GM12878 (cell line): ENCODE measurements around the gene TESMIN. TPM values are rescaled to one million over a fixed set of nuclear protein-coding genes. Genes with fewer than 3 reads are reported as not detected.

ENCODE experiments used
- ATAC-seq: fragments of 200-7000 bp; cut with Tn5 transposase; 3 replicates; pipeline ENCODE4 v1.9.1; 2020; ENCODE audit warnings: mild to moderate bottlenecking, moderate library complexity
- BruUV-seq: library from RNA; stranded (reverse); fragments of 400-500 nt; replicated peaks from 2 replicates; lab custom pipeline; 2021; lab: Mats Ljungman, UMichigan
- CTCF ChIA-PET: fragments of 300-600 bp; sonication (Branson Sonifier 250); formaldehyde crosslinking; extraction: SDS; loops from one replicate; lab custom pipeline; 2021; ENCODE audit warnings: inconsistent platforms; lab: Yijun Ruan, JAX
- POLR2A ChIA-PET: fragments of 350-600 bp; formaldehyde crosslinking; extraction: SDS; loops from one replicate; lab custom pipeline; 2021; ENCODE audit warnings: inconsistent platforms; lab: Charles Lee
- RAD21 ChIA-PET: fragments of 300-600 bp; sonication (Branson Sonifier 250); formaldehyde crosslinking; loops from one replicate; lab custom pipeline; 2023; ENCODE audit warnings: antibody characterized with exemption; ENCODE audit not compliant: unreplicated experiment; lab: Charles Lee
- SMC1A ChIA-PET: fragments of 300-600 bp; sonication (Branson Sonifier 250); formaldehyde crosslinking; loops from one replicate; lab custom pipeline; 2023; ENCODE audit not compliant: unreplicated experiment, uncharacterized antibody; lab: Charles Lee
- DNase-seq: peaks from one replicate; pipeline ENCODE4 v3.0.0-alpha.2; 2011; ENCODE audit warnings: low read depth, low spot score
- FAIRE-seq: peaks from 3 replicates; lab custom pipeline; 2011; peaks lifted over from hg19 to GRCh38; lab: Jason Lieb, UNC
- H2AFZ ChIP-seq: 2 replicates; pipeline ENCODE4 v1.6.0; 2011; ENCODE audit warnings: low read depth, low read length, control low read depth; ENCODE audit not compliant: control insufficient read depth
- H3K27ac ChIP-seq: 2 replicates; pipeline ENCODE4 v1.5.1; 2011; ENCODE audit warnings: control low read depth; ENCODE audit not compliant: control insufficient read depth, insufficient read depth
- H3K27me3 ChIP-seq, 2 experiments: replicated peaks in 1 of 2; 2 replicates each; pipeline versions ENCODE4 v1.6.0 to v1.6.1; 2011; ENCODE audit warnings: low read length in 1 of 2; ENCODE audit not compliant: control insufficient read depth in 2 of 2, insufficient read depth in 2 of 2
- H3K36me3 ChIP-seq, 2 experiments: 2 replicates each; pipeline ENCODE4 v1.5.1; 2011; ENCODE audit warnings: low read length in 1 of 2; ENCODE audit not compliant: control insufficient read depth in 2 of 2, insufficient read depth in 2 of 2
- H3K4me1 ChIP-seq: 2 replicates; pipeline ENCODE4 v1.6.1; 2011; ENCODE audit warnings: mild to moderate bottlenecking, low read length, moderate library complexity, mixed read lengths; ENCODE audit not compliant: control insufficient read depth, insufficient read depth
- H3K4me2 ChIP-seq: 2 replicates; pipeline ENCODE4 v1.6.0; 2011; ENCODE audit warnings: control low read depth; ENCODE audit not compliant: control insufficient read depth, insufficient read depth
- H3K4me3 ChIP-seq: fragments of 200-600 bp; sonication (generic); 2 replicates; pipeline ENCODE4 v1.5.1; 2016
- H3K79me2 ChIP-seq: 2 replicates; pipeline ENCODE4 v1.6.0; 2011; ENCODE audit warnings: low read length; ENCODE audit not compliant: control insufficient read depth, insufficient read depth
- H3K9ac ChIP-seq: 2 replicates; pipeline ENCODE4 v1.8.0; 2011; ENCODE audit warnings: low read length, control low read depth, mixed read lengths; ENCODE audit not compliant: control insufficient read depth, insufficient read depth
- H3K9me3 ChIP-seq: replicated peaks from 3 replicates; pipeline ENCODE4 v1.5.1; 2011; ENCODE audit warnings: mild to moderate bottlenecking, low read length; ENCODE audit not compliant: control insufficient read depth, insufficient read depth
- H4K20me1 ChIP-seq: 2 replicates; pipeline ENCODE4 v1.6.0; 2011; ENCODE audit not compliant: control insufficient read depth, insufficient read depth
- BCL3 ChIP-seq: IDR thresholded peaks from 2 replicates; pipeline ENCODE4 v1.6.1; 2011; ENCODE audit warnings: borderline replicate concordance, low read depth, mild to moderate bottlenecking, moderate library complexity, low read length; ENCODE audit not compliant: insufficient read depth, poor library complexity, severe bottlenecking
- BMI1 ChIP-seq: fragments of 450-650 bp; IDR thresholded peaks from 2 replicates; pipeline ENCODE4 v1.6.1; 2016; ENCODE audit warnings: mild to moderate bottlenecking, moderate library complexity, borderline replicate concordance
- CREB1 ChIP-seq: IDR thresholded peaks from 2 replicates; pipeline ENCODE4 v1.6.1; 2012; ENCODE audit warnings: low read depth, mild to moderate bottlenecking, inconsistent platforms
- FOXK2 ChIP-seq: fragments of 450-650 bp; IDR thresholded peaks from 2 replicates; pipeline ENCODE4 v1.6.1; 2017; ENCODE audit warnings: mild to moderate bottlenecking, moderate library complexity
- FOXM1 ChIP-seq: IDR thresholded peaks from 2 replicates; pipeline ENCODE4 v1.6.1; 2012; ENCODE audit warnings: low read depth, mild to moderate bottlenecking, inconsistent platforms, low read length, moderate library complexity
- IRF4 ChIP-seq: IDR thresholded peaks from 2 replicates; pipeline ENCODE4 v1.6.1; 2011; ENCODE audit warnings: low read depth, low read length
- JUNB ChIP-seq: IDR thresholded peaks from 2 replicates; pipeline ENCODE4 v1.6.1; 2016; ENCODE audit warnings: antibody characterized with exemption, mild to moderate bottlenecking
- MTA2 ChIP-seq: fragments of 450-650 bp; IDR thresholded peaks from 2 replicates; pipeline ENCODE4 v1.6.1; 2016; ENCODE audit warnings: low read depth, mild to moderate bottlenecking, moderate library complexity
- RAD21 ChIP-seq: IDR thresholded peaks from 2 replicates; pipeline ENCODE4 v1.6.1; 2011; ENCODE audit warnings: mild to moderate bottlenecking, low read depth, low read length, moderate library complexity; ENCODE audit not compliant: insufficient read depth
- RFX5 ChIP-seq: IDR thresholded peaks from 2 replicates; pipeline ENCODE4 v1.6.1; 2011; ENCODE audit warnings: low read depth, low read length, improper control_type of control experiment
- TARDBP ChIP-seq: IDR thresholded peaks from 2 replicates; pipeline ENCODE4 v1.6.1; 2016; ENCODE audit warnings: borderline replicate concordance
- TCF12 ChIP-seq: IDR thresholded peaks from 2 replicates; pipeline ENCODE4 v1.6.1; 2011; ENCODE audit warnings: low read depth, mild to moderate bottlenecking, low read length
- ZNF217 ChIP-seq: fragments of 450-650 bp; IDR thresholded peaks from 2 replicates; pipeline ENCODE4 v1.6.1; 2017; ENCODE audit warnings: antibody characterized with exemption, mild to moderate bottlenecking
- WGBS: methylation state at CpG from one replicate; pipeline ENCODE4 v1.1.6; 2016; ENCODE audit warnings: low lambda C conversion rate; ENCODE audit not compliant: insufficient replicate concordance, insufficient coverage; ENCODE audit errors: missing lambda C conversion rate; 5-methylcytosine and 5-hydroxymethylcytosine counted together
- in situ Hi-C: fragments of 300-500 bp; cut with MboI; formaldehyde crosslinking; loops from 9 replicates; pipeline ENCODE4 v1.14.3; 2018; ENCODE audit warnings: mixed read lengths
- intact Hi-C: fragments of 100-400 bp; cut with micrococcal nuclease; formaldehyde crosslinking; loops from one replicate; pipeline ENCODE4 v1.14.2; 2022; ENCODE audit not compliant: unreplicated experiment
- polyA plus RNA-seq, 11 experiments: library from polyadenylated mRNA; depleted of rRNA in 4 of 11; unstranded in 6 of 11; stranded (reverse) in 5 of 11; fragments of >200 nt; fragmentation: Nextera tagmentation in 4 of 11; fragmentation: Illumina TruSeq in 1 of 11; extraction: Ambion mirVana in 4 of 11; extraction: Trizol in 1 of 11; gene quantifications; 1 replicate in 1 of 11; 2 replicates in 10 of 11; pipeline versions ENCODE4 v1.2.1 to v1.2.3, GENCODE V29; 2011 to 2016; ENCODE audit warnings: inconsistent platforms in 2 of 11, missing spikeins in 2 of 11, low read depth in 1 of 11
- total RNA-seq, 4 experiments: library from RNA; depleted of rRNA in 3 of 4; stranded (reverse); fragments of >200 nt in 3 of 4; fragmentation: Illumina TruSeq in 1 of 4; extraction: Trizol in 1 of 4; gene quantifications; 2 replicates each; pipeline versions ENCODE4 v1.2.1 to v1.2.3, GENCODE V29; 2013 to 2021
- TF ChIP-seq, protein P1 (sequence below): IDR thresholded peaks from 2 replicates; pipeline ENCODE4 v1.6.1; 2012; ENCODE audit warnings: improper control_type of control experiment, low read depth, low read length; ENCODE audit not compliant: insufficient replicate concordance
- TF ChIP-seq, protein P2 (sequence below): IDR thresholded peaks from 2 replicates; pipeline ENCODE4 v1.6.1; 2012; ENCODE audit warnings: low read depth, low read length, improper control_type of control experiment

The TESMIN gene
- total and polyA plus RNA-seq, 10 of the 15 experiments (the other 5 are each of a cell fraction or from before 2014, with no cell fraction given) = 0.31 to 3.4 (median 1.2) TPM; not detected in 1

DNA sequence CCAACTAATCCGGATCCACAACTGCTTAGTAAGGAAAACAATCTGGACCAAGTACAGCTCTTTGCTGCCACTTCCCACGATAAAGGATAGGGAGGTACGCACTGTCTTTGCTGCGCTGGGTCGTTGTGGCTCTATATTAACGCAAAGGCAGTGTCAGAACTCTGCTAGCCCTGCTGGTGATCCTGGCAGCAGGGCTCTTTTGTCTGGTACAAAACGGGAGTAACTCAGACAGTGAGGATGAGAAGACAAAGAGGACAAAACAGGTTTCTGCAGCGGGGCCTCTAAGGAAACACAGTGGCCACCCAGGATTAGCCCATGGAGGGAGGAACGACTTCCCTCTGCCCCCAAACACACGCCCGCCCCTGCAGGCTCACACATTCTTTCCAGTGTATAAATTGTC lies 40.9 kb downstream of the TESMIN start:
- Histone ChIP-seq H3K27ac (no peak overlapping the region), H3K4me1 (no peaks in the 10 kb centered on the region), H3K27me3 (no peaks in the 10 kb centered on the region; a peak in 2 of 4 replicates), H3K4me2 (no peak overlapping the region), H3K9me3 (no peaks in the 10 kb centered on the region), H2AFZ (no peak overlapping the region), H3K4me3 (no peak overlapping the region), H3K79me2 (no peaks in the 10 kb centered on the region), H4K20me1 (no peaks in the 10 kb centered on the region), H3K9ac (no peak overlapping the region), H3K36me3 (no peaks in the 10 kb centered on the region)
- ChIA-PET RAD21 (no interaction called here), SMC1A (no interaction called here), CTCF (no interaction called here), POLR2A (no interaction called here)
- TF ChIP-seq BMI1 (no peak), RAD21 (no peak), TARDBP (no peak), CREB1 (no peak), FOXM1 (no peak), ZNF217 (no peak), FOXK2 (no peak), MTA2 (no peak), IRF4 (no peak), BCL3 (no peak), RFX5 (no peak), TCF12 (no peak), JUNB (no peak)
- TF ChIP-seq, protein P1, sequence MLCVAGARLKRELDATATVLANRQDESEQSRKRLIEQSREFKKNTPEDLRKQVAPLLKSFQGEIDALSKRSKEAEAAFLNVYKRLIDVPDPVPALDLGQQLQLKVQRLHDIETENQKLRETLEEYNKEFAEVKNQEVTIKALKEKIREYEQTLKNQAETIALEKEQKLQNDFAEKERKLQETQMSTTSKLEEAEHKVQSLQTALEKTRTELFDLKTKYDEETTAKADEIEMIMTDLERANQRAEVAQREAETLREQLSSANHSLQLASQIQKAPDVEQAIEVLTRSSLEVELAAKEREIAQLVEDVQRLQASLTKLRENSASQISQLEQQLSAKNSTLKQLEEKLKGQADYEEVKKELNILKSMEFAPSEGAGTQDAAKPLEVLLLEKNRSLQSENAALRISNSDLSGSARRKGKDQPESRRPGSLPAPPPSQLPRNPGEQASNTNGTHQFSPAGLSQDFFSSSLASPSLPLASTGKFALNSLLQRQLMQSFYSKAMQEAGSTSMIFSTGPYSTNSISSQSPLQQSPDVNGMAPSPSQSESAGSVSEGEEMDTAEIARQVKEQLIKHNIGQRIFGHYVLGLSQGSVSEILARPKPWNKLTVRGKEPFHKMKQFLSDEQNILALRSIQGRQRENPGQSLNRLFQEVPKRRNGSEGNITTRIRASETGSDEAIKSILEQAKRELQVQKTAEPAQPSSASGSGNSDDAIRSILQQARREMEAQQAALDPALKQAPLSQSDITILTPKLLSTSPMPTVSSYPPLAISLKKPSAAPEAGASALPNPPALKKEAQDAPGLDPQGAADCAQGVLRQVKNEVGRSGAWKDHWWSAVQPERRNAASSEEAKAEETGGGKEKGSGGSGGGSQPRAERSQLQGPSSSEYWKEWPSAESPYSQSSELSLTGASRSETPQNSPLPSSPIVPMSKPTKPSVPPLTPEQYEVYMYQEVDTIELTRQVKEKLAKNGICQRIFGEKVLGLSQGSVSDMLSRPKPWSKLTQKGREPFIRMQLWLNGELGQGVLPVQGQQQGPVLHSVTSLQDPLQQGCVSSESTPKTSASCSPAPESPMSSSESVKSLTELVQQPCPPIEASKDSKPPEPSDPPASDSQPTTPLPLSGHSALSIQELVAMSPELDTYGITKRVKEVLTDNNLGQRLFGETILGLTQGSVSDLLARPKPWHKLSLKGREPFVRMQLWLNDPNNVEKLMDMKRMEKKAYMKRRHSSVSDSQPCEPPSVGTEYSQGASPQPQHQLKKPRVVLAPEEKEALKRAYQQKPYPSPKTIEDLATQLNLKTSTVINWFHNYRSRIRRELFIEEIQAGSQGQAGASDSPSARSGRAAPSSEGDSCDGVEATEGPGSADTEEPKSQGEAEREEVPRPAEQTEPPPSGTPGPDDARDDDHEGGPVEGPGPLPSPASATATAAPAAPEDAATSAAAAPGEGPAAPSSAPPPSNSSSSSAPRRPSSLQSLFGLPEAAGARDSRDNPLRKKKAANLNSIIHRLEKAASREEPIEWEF = no peak
- TF ChIP-seq, protein P2, sequence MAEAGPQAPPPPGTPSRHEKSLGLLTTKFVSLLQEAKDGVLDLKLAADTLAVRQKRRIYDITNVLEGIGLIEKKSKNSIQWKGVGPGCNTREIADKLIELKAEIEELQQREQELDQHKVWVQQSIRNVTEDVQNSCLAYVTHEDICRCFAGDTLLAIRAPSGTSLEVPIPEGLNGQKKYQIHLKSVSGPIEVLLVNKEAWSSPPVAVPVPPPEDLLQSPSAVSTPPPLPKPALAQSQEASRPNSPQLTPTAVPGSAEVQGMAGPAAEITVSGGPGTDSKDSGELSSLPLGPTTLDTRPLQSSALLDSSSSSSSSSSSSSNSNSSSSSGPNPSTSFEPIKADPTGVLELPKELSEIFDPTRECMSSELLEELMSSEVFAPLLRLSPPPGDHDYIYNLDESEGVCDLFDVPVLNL = no peak
- no TSS peak for BruUV-seq
- in situ Hi-C loops (no loop called here), intact Hi-C loops (no loop called here)
- no peak for DNase-seq
- FAIRE-seq = no peak
- WGBS = 52% methylated on average over 11 of the region's 11 CpGs
- no peak for ATAC-seq
